Panc1 (cell line): ENCODE measurements around the gene SLF2. TPM values are rescaled to one million over a fixed set of nuclear protein-coding genes. Genes with fewer than 3 reads are reported as not detected.

ENCODE experiments used
- ATAC-seq: fragments of 200-7000 bp; cut with Tn5 transposase; 2 replicates; pipeline ENCODE4 v1.9.1; 2020; ENCODE audit warnings: mild to moderate bottlenecking, moderate library complexity
- BruUV-seq: library from RNA; stranded (reverse); fragments of 400-500 nt; replicated peaks from 2 replicates; lab custom pipeline; 2021; lab: Mats Ljungman, UMichigan
- CTCF ChIA-PET: fragments of 300-600 bp; sonication (Branson Sonifier 250); formaldehyde crosslinking; loops from one replicate; lab custom pipeline; 2022; ENCODE audit warnings: antibody characterized with exemption; lab: Charles Lee
- POLR2A ChIA-PET: fragments of 300-600 bp; sonication (Branson Sonifier 250); formaldehyde crosslinking; loops from one replicate; lab custom pipeline; 2022; ENCODE audit warnings: antibody characterized with exemption; lab: Charles Lee
- DNase-seq: peaks from one replicate; pipeline ENCODE4 v3.0.0-alpha.2; 2010; ENCODE audit warnings: low read depth, low spot score
- H3K27ac ChIP-seq: 2 replicates; pipeline ENCODE4 v1.5.1; 2011; ENCODE audit warnings: mild to moderate bottlenecking, low read length, inconsistent platforms
- H3K27me3 ChIP-seq: fragments of 200-500 bp; sonication (Bioruptor generic); 2 replicates; pipeline ENCODE4 v1.6.0; 2014; ENCODE audit warnings: low read length, inconsistent platforms; ENCODE audit not compliant: control insufficient read depth, insufficient read depth
- H3K36me3 ChIP-seq: fragments of 200-500 bp; sonication (Bioruptor generic); 2 replicates; pipeline ENCODE4 v1.5.1; 2014; ENCODE audit warnings: inconsistent platforms, mild to moderate bottlenecking, low read length, moderate library complexity; ENCODE audit not compliant: control insufficient read depth, insufficient read depth
- H3K4me1 ChIP-seq: 2 replicates; pipeline ENCODE4 v1.5.1; 2011; ENCODE audit warnings: inconsistent platforms, mild to moderate bottlenecking, low read length, moderate library complexity; ENCODE audit not compliant: control insufficient read depth, insufficient read depth
- H3K4me3 ChIP-seq, 2 experiments: 2 replicates each; pipeline ENCODE4 v1.5.1; 2011 to 2012; ENCODE audit warnings: low read depth in 2 of 2, low read length in 2 of 2, mild to moderate bottlenecking in 2 of 2, inconsistent platforms in 1 of 2, moderate library complexity in 1 of 2
- H3K9me3 ChIP-seq: fragments of 200-500 bp; sonication (Bioruptor generic); 2 replicates; pipeline ENCODE4 v1.5.1; 2014; ENCODE audit warnings: low read depth, mild to moderate bottlenecking, inconsistent platforms, low read length, moderate library complexity; ENCODE audit not compliant: control insufficient read depth, insufficient read depth
- POLR2AphosphoS5 ChIP-seq: IDR thresholded peaks from 2 replicates; pipeline ENCODE4 v1.6.1; 2012; ENCODE audit warnings: mild to moderate bottlenecking, low read depth, low read length, moderate library complexity
- SIN3A ChIP-seq: IDR thresholded peaks from 2 replicates; pipeline ENCODE4 v1.6.1; 2012; ENCODE audit warnings: low read depth, mild to moderate bottlenecking, low read length, moderate library complexity, borderline replicate concordance; ENCODE audit not compliant: insufficient read depth
- TCF7L2 ChIP-seq: IDR thresholded peaks from 2 replicates; pipeline ENCODE4 v1.6.1; 2011; ENCODE audit warnings: mild to moderate bottlenecking, low read depth, low read length, inconsistent platforms
- in situ Hi-C: cut with HindIII; loops from 2 replicates; pipeline ENCODE4 v1.10.0; 2016; ENCODE audit warnings: low sequenced_read_pairs, low pct_unique_long_range_greater_than_20kb
- intact Hi-C: fragments of 100-400 bp; cut with micrococcal nuclease; formaldehyde crosslinking; loops from one replicate; pipeline ENCODE4 v1.10.0; 2022; ENCODE audit not compliant: unreplicated experiment
- total RNA-seq: library from RNA; stranded (reverse); gene quantifications from one replicate; pipeline ENCODE4 v1.2.1, GENCODE V29; 2021; ENCODE audit not compliant: unreplicated experiment
- TF ChIP-seq, protein P1 (sequence below), 2 experiments: IDR thresholded peaks; 2 replicates each; pipeline ENCODE4 v1.6.1; 2011 to 2012; ENCODE audit warnings: low read depth in 2 of 2, control low read depth in 1 of 2, low read length in 1 of 2, mild to moderate bottlenecking in 1 of 2, moderate library complexity in 1 of 2; ENCODE audit not compliant: insufficient read depth in 1 of 2
- TF ChIP-seq, protein P2 (sequence below): fragments of 450-650 bp; IDR thresholded peaks from 2 replicates; pipeline ENCODE4 v1.5.1; 2017; ENCODE audit warnings: mild to moderate bottlenecking

The SLF2 gene
- total RNA-seq, 1 experiment from 2014 or later = 38.8 TPM

DNA sequence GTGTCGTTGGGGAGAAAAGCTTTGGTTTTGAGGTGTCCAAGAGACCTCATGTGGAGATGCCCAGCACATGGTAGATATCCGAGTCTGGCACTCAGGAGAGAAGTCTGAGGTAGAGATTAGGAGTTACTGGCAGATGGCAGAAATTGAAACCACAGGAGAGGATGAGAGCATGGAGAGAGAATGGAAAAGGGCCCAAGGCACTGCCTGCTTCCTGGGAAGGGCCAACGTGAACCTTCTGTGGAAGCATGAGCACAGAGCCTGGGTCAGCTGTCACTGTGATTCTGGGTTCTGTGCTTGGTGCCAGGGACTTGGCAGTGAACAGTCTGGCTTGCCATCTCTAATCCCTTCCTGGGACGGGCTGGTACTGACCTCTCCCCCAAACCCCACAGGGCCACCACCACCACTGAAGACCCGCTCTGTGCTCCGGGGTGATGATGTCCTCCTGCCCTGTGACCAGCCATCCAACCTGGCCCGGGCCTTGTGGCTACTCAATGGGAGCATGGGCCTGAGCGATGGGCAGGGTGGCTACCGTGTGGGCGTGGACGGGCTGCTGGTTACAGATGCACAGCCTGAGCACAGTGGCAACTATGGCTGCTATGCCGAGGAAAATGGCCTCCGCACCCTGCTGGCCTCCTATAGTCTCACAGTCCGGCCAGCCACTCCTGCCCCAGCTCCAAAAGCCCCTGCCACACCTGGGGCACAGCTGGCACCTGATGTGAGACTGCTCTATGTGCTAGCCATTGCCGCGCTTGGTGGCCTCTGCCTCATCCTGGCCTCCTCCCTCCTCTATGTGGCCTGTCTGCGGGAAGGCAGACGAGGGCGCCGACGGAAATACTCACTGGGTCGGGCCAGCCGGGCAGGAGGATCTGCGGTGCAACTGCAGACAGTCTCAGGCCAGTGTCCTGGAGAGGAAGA, 70.4 kb downstream of the SLF2 start:
- H3K4me3 ChIP-seq = no peak overlapping the region
- in situ Hi-C loops (no loop called here), intact Hi-C loops (no loop called here)
- CTCF ChIA-PET = no interaction called here
- peaks cover 6% of the 10 kb centered on the region; the same call in 1 of the 2 replicates for H3K36me3 ChIP-seq
- peaks cover 12% of the 10 kb centered on the region for H3K4me1 ChIP-seq
- H3K9me3 ChIP-seq = no peaks in the 10 kb centered on the region
- H3K27me3 ChIP-seq = no peaks in the 10 kb centered on the region
- BruUV-seq = no TSS peak
- TF ChIP-seq, protein P1, sequence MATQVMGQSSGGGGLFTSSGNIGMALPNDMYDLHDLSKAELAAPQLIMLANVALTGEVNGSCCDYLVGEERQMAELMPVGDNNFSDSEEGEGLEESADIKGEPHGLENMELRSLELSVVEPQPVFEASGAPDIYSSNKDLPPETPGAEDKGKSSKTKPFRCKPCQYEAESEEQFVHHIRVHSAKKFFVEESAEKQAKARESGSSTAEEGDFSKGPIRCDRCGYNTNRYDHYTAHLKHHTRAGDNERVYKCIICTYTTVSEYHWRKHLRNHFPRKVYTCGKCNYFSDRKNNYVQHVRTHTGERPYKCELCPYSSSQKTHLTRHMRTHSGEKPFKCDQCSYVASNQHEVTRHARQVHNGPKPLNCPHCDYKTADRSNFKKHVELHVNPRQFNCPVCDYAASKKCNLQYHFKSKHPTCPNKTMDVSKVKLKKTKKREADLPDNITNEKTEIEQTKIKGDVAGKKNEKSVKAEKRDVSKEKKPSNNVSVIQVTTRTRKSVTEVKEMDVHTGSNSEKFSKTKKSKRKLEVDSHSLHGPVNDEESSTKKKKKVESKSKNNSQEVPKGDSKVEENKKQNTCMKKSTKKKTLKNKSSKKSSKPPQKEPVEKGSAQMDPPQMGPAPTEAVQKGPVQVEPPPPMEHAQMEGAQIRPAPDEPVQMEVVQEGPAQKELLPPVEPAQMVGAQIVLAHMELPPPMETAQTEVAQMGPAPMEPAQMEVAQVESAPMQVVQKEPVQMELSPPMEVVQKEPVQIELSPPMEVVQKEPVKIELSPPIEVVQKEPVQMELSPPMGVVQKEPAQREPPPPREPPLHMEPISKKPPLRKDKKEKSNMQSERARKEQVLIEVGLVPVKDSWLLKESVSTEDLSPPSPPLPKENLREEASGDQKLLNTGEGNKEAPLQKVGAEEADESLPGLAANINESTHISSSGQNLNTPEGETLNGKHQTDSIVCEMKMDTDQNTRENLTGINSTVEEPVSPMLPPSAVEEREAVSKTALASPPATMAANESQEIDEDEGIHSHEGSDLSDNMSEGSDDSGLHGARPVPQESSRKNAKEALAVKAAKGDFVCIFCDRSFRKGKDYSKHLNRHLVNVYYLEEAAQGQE (IDR thresholded peaks at IDR 0.05; ENCODE audit: insufficient read depth in 1 of 2, low read depth in 2 of 2, low read length in 1 of 2) = no peak
- no peak for TF ChIP-seq TCF7L2
- TF ChIP-seq SIN3A = no peak
- TF ChIP-seq, protein P2, sequence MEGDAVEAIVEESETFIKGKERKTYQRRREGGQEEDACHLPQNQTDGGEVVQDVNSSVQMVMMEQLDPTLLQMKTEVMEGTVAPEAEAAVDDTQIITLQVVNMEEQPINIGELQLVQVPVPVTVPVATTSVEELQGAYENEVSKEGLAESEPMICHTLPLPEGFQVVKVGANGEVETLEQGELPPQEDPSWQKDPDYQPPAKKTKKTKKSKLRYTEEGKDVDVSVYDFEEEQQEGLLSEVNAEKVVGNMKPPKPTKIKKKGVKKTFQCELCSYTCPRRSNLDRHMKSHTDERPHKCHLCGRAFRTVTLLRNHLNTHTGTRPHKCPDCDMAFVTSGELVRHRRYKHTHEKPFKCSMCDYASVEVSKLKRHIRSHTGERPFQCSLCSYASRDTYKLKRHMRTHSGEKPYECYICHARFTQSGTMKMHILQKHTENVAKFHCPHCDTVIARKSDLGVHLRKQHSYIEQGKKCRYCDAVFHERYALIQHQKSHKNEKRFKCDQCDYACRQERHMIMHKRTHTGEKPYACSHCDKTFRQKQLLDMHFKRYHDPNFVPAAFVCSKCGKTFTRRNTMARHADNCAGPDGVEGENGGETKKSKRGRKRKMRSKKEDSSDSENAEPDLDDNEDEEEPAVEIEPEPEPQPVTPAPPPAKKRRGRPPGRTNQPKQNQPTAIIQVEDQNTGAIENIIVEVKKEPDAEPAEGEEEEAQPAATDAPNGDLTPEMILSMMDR = no peak
- TF ChIP-seq POLR2AphosphoS5 = no peak
- DNase-seq (no peak), ATAC-seq (no peak)
- H3K27ac ChIP-seq = no peak overlapping the region
- POLR2A ChIA-PET = no interaction called here

DNA sequence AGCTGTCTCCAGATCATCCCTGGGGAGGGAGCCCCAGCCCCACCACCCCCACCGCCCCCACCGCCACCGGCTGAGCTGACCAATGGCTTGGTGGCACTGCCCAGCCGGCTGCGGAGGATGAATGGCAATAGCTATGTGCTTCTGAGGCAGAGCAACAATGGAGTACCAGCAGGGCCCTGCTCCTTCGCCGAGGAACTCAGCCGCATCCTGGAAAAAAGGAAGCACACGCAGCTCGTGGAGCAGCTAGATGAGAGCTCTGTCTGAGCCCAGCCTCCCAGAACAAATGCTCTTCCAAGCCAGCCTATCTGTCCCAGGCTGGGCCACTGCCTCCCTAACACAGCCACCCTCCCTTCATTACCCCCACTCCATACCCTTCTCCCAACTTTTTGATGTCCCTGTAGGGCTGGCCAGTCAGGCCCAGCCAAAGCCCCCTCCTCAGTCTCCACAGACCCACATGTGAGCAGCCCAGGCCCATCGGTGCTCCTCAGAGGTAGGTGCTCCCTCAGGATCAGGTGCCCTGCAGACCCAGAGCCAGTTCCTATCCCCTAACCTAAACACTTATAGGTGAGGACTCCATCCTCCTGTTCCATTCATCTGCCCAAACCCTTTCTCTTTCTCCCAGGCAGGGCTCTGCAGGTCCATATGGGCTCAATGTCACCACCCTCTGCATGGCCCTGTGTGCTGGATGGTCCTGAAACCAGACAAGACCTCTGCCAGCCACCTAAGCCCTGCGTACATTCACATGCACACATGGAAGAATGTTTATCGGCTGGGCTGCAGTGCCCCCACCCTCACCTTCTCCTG, 71.3 kb downstream of the SLF2 start:
- H3K27me3 ChIP-seq = no peaks in the 10 kb centered on the region
- no peak for ATAC-seq
- CTCF ChIA-PET = no interaction called here
- TF ChIP-seq, protein P1 (IDR thresholded peaks at IDR 0.05; ENCODE audit: insufficient read depth in 1 of 2, low read depth in 2 of 2, low read length in 1 of 2) = no peak
- no peak for TF ChIP-seq TCF7L2
- TF ChIP-seq, protein P2 = no peak
- H3K27ac ChIP-seq = no peak overlapping the region
- in situ Hi-C loops = no loop called here
- peaks cover 6% of the 10 kb centered on the region for H3K36me3 ChIP-seq
- no peaks in the 10 kb centered on the region for H3K9me3 ChIP-seq
- no peak for DNase-seq
- H3K4me1 ChIP-seq = peaks cover 21% of the 10 kb centered on the region
- POLR2A ChIA-PET = no interaction called here
- no peak overlapping the region for H3K4me3 ChIP-seq
- BruUV-seq = no TSS peak
- intact Hi-C loops = no loop called here
